Measurements from ENCODE around the gene GPC3. TPM values are rescaled to one million over a fixed set of nuclear protein-coding genes. Genes with fewer than 3 reads are reported as not detected.

Gene GPC3
- total RNA-seq, 4 donors from 2014 or later, result 1.4 to 5.8 (median 2.7) TPM

DNA sequence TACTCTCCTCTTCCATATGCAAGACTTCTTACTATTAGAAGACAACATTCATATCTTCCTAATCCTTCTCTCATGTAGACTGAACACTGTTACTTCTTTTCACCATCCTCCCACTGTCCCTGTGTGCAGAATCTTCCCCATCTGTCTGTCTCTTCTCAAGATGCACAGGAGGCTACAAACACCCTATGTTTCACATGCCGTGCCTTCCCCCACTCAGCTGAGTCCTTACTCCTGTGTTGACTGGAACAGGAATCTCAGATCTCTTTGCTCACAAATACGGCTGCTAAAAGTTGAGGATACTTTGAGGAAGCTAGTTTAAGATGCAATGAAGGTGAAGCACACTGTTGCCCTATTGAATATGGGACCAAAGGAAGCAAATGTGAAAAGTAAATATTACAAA is 401.6 kb downstream of the GPC3 start:
- TF ChIP-seq CTCF (IDR thresholded peaks at IDR 0.05 in 4 of 5, conservative IDR thresholded peaks at IDR 0.05 in 1 of 5) (no peak), POLR2A (IDR thresholded peaks at IDR 0.05) (no peak)
- no peaks in the 10 kb centered on the region for H3K27me3 ChIP-seq
- ATAC-seq, result no peak
- H3K4me3 ChIP-seq, result no peak overlapping the region
- intact Hi-C loops (cut with DNase I; ENCODE audit: low total_unique reads) (no loop called here), in situ Hi-C loops (cut with MboI; ENCODE audit: low sequenced_read_pairs in 4 of 4) (no loop called here)
- no peaks in the 10 kb centered on the region for H3K4me1 ChIP-seq
- no peak for DNase-seq
- no peaks in the 10 kb centered on the region for H3K9me3 ChIP-seq
- no peaks in the 10 kb centered on the region for H3K36me3 ChIP-seq
- no peak overlapping the region for H3K27ac ChIP-seq

- intact Hi-C loops (cut with DNase I; ENCODE audit: low total_unique reads), result no loop called here
- TF ChIP-seq POLR2A (IDR thresholded peaks at IDR 0.05) (no peak), CTCF (IDR thresholded peaks at IDR 0.05 in 4 of 5, conservative IDR thresholded peaks at IDR 0.05 in 1 of 5) (no peak)
- no peak for ATAC-seq
These were observed 404.8 kb downstream of the GPC3 start for GRCh38 chrX:133580625-133581024.

GRCh38 chrX:133579631-133580030 is 405.8 kb downstream of the GPC3 start:
- TF ChIP-seq CTCF (IDR thresholded peaks at IDR 0.05 in 4 of 5, conservative IDR thresholded peaks at IDR 0.05 in 1 of 5) (no peak), POLR2A (IDR thresholded peaks at IDR 0.05) (no peak)
- Histone ChIP-seq H3K27me3 (no peaks in the 10 kb centered on the region), H3K27ac (no peak overlapping the region), H3K9me3 (no peaks in the 10 kb centered on the region), H3K4me3 (no peak overlapping the region), H3K36me3 (no peaks in the 10 kb centered on the region), H3K4me1 (no peaks in the 10 kb centered on the region)
- intact Hi-C loops (cut with DNase I; ENCODE audit: low total_unique reads), result no loop called here
- ATAC-seq (no peak), DNase-seq (no peak)
- in situ Hi-C loops (cut with MboI; ENCODE audit: low sequenced_read_pairs in 4 of 4), result no loop called here

More at GRCh38 chrX:133580625-133581024, 404.8 kb downstream of the GPC3 start:
- H3K4me1 ChIP-seq, result no peaks in the 10 kb centered on the region
- no peaks in the 10 kb centered on the region for H3K9me3 ChIP-seq
- no peak overlapping the region for H3K4me3 ChIP-seq
- no peaks in the 10 kb centered on the region for H3K36me3 ChIP-seq
- in situ Hi-C loops (cut with MboI; ENCODE audit: low sequenced_read_pairs in 4 of 4), result no loop called here
- no peaks in the 10 kb centered on the region for H3K27me3 ChIP-seq
- DNase-seq, result no peak
- H3K27ac ChIP-seq, result no peak overlapping the region

DNA sequence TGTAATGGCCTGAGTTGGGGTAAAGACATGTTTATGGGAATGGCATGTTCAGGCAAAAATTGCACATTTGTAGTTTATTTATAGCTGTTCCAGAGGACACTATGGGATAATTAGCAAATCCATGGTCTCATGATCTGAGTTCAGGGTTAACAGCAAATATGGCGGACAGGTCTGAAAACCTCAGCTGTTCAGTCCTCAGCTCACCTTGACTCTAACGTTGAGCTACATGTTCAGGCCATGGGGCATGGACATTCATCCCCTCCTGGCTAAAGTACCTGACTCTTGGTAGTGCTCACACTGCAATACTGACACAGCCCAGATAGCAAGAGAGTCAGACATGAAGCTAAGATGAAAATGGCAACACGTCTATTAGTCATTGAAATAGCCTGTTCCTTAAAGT is 408.5 kb downstream of the GPC3 start:
- Histone ChIP-seq H3K27ac (no peak overlapping the region), H3K27me3 (no peaks in the 10 kb centered on the region), H3K36me3 (no peaks in the 10 kb centered on the region), H3K4me3 (no peak overlapping the region), H3K9me3 (no peaks in the 10 kb centered on the region), H3K4me1 (no peaks in the 10 kb centered on the region)
- in situ Hi-C loops (cut with MboI; ENCODE audit: low sequenced_read_pairs in 4 of 4), result no loop called here
- intact Hi-C loops (cut with DNase I; ENCODE audit: low total_unique reads), result no loop called here
- DNase-seq (no peak), ATAC-seq (no peak)
- TF ChIP-seq POLR2A (IDR thresholded peaks at IDR 0.05), result no peak
- TF ChIP-seq CTCF (IDR thresholded peaks at IDR 0.05 in 4 of 5, conservative IDR thresholded peaks at IDR 0.05 in 1 of 5), result no peak

DNA sequence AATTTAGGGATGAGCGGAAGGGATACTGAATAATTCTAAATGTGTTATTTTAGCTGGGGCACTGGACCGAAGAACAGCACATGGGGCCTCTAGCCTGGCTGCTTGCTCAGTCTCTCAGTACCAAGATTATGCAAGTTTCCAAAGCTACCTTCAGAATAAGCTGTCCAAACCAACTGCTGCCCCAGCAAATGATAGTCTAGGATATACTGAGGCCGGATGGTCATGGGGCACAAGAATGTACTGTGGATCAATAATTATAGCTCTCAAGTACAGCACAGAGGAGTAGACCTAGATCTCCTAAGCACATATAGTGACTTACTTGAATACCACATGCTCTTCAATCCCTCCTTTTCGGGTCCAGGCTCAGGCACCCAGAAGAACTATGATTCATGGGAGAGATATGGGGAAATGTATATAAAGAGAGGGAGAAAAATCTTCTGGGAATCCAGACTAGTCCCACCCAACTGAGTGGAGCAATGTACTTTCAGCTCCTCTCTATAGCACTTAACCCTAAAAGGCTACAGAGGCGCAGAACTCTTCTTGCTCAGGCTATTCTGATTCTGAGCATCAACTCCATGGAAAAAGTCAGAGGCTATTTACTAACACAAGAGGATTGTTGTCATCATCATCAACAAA is 409.8 kb downstream of the GPC3 start:
- TF ChIP-seq POLR2A (IDR thresholded peaks at IDR 0.05) (no peak), CTCF (IDR thresholded peaks at IDR 0.05 in 4 of 5, conservative IDR thresholded peaks at IDR 0.05 in 1 of 5) (no peak)
- in situ Hi-C loops (cut with MboI; ENCODE audit: low sequenced_read_pairs in 4 of 4) (no loop called here), intact Hi-C loops (cut with DNase I; ENCODE audit: low total_unique reads) (no loop called here)
- Histone ChIP-seq H3K4me3 (no peak overlapping the region), H3K27ac (no peak overlapping the region), H3K9me3 (no peaks in the 10 kb centered on the region), H3K4me1 (no peaks in the 10 kb centered on the region), H3K36me3 (no peaks in the 10 kb centered on the region), H3K27me3 (no peaks in the 10 kb centered on the region)
- no peak for DNase-seq
- no peak for ATAC-seq
